Liver (tissue), 3 donors: ENCODE data around the gene SPON2.
"Not testable (repeated sequence)": the region's sequence is repeated elsewhere in the genome, so short reads cannot be mapped to it uniquely, and the experiment has no call there.

ENCODE experiments used
- TAF1 ChIP-seq: conservative IDR thresholded peaks from 2 replicates; pipeline ENCODE4 v1.6.1; 2016; ENCODE audit warnings: antibody characterized with exemption, mild to moderate bottlenecking
- TF ChIP-seq, protein P1 (sequence below): fragments of 150-350 bp; IDR thresholded peaks from 2 replicates; pipeline ENCODE4 v1.5.1; 2017; ENCODE audit warnings: improper control_type of control experiment, low read depth, low read length; ENCODE audit not compliant: missing input control
- donor health status: healthy.
- donor health status: healthy.

DNA sequence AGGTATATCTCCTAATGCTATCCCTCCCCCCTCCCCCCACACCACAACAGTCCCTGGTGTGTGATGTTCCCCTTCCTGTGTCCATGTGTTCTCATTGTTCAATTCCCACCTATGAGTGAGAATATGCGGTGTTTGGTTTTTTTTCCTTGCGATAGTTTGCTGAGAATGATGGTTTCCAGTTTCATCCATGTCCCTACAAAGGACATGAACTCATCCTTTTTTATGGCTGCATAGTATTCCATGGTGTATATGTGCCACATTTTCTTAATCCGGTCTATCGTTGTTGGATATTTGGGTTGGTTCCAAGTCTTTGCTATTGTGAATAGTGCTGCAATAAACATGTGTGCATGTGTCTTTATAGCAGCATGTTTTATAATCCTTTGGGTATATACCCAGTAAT, 46.9 kb downstream of the SPON2 start:
- TF ChIP-seq, protein P1, sequence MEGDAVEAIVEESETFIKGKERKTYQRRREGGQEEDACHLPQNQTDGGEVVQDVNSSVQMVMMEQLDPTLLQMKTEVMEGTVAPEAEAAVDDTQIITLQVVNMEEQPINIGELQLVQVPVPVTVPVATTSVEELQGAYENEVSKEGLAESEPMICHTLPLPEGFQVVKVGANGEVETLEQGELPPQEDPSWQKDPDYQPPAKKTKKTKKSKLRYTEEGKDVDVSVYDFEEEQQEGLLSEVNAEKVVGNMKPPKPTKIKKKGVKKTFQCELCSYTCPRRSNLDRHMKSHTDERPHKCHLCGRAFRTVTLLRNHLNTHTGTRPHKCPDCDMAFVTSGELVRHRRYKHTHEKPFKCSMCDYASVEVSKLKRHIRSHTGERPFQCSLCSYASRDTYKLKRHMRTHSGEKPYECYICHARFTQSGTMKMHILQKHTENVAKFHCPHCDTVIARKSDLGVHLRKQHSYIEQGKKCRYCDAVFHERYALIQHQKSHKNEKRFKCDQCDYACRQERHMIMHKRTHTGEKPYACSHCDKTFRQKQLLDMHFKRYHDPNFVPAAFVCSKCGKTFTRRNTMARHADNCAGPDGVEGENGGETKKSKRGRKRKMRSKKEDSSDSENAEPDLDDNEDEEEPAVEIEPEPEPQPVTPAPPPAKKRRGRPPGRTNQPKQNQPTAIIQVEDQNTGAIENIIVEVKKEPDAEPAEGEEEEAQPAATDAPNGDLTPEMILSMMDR = not testable (repeated sequence)
- TF ChIP-seq TAF1 = not testable (repeated sequence)
